K562 (cell line): ENCODE data around the gene DHPS. TPM values are rescaled to one million over a fixed set of nuclear protein-coding genes. Genes with fewer than 3 reads are reported as not detected.

Source experiments
- ATF4 ChIP-seq: fragments of 450-650 bp; formaldehyde crosslinking; IDR thresholded peaks from 2 replicates; pipeline ENCODE4 v1.4.0; 2022; ENCODE audit warnings: mild to moderate bottlenecking, moderate library complexity
- BHLHE40 ChIP-seq: IDR thresholded peaks from 2 replicates; pipeline ENCODE4 v1.6.1; 2011; ENCODE audit warnings: low read length, improper control_type of control experiment
- BRD4 ChIP-seq: fragments of 200-600 bp; sonication (generic); IDR thresholded peaks from 2 replicates; pipeline ENCODE4 v1.6.1; 2017; ENCODE audit warnings: inconsistent platforms
- CTCFL ChIP-seq: IDR thresholded peaks from 2 replicates; pipeline ENCODE4 v1.6.1; 2011; ENCODE audit warnings: borderline replicate concordance, low read depth, mild to moderate bottlenecking, moderate library complexity, low read length; ENCODE audit not compliant: insufficient read depth, poor library complexity, severe bottlenecking
- IRF1 ChIP-seq: sonication (generic); formaldehyde crosslinking; IDR thresholded peaks from 2 replicates; pipeline ENCODE4 v1.8.0; 2022; ENCODE audit warnings: missing genetic modification reagents, mild to moderate bottlenecking, borderline replicate concordance
- KHSRP ChIP-seq: fragments of 450-650 bp; IDR thresholded peaks from 2 replicates; pipeline ENCODE4 v1.6.1; 2017
- MBD2 ChIP-seq: sonication (generic); IDR thresholded peaks from 2 replicates; pipeline ENCODE4 v1.6.1; 2016; ENCODE audit warnings: low read depth, borderline replicate concordance
- PBX2 ChIP-seq, 2 experiments: IDR thresholded peaks in 1 of 2; conservative IDR thresholded peaks in 1 of 2; 2 replicates each; pipeline ENCODE4 v1.6.1; 2016; ENCODE audit warnings: low read depth in 2 of 2, mild to moderate bottlenecking in 1 of 2, missing compliant biosample characterization in 1 of 2, missing genetic modification characterization in 1 of 2, moderate library complexity in 1 of 2
- PHF8 ChIP-seq: fragments of 200-600 bp; sonication (generic); IDR thresholded peaks from 2 replicates; pipeline ENCODE4 v1.6.1; 2012; ENCODE audit warnings: mixed run types, mild to moderate bottlenecking, inconsistent platforms, low read length, moderate library complexity, borderline replicate concordance
- PRMT5 ChIP-seq: sonication (generic); formaldehyde crosslinking; IDR thresholded peaks from 2 replicates; pipeline ENCODE4 v1.5.0; 2020; ENCODE audit warnings: missing genetic modification reagents
- PTBP1 ChIP-seq: fragments of 200-400 bp; formaldehyde crosslinking; IDR thresholded peaks from 2 replicates; pipeline ENCODE4 v1.6.1; 2017; ENCODE audit warnings: low read depth, low read length
- RBM25 ChIP-seq: fragments of 200-400 bp; formaldehyde crosslinking; IDR thresholded peaks from 2 replicates; pipeline ENCODE4 v1.6.1; 2018; ENCODE audit warnings: low read length, low read depth, moderate library complexity; ENCODE audit not compliant: severe bottlenecking
- SAFB ChIP-seq: fragments of 200-400 bp; formaldehyde crosslinking; IDR thresholded peaks from 2 replicates; pipeline ENCODE4 v1.6.1; 2017; ENCODE audit warnings: low read depth, low read length, borderline replicate concordance
- ZBTB49 ChIP-seq: sonication (generic); formaldehyde crosslinking; IDR thresholded peaks from 2 replicates; pipeline ENCODE4 v1.8.0; 2022; ENCODE audit warnings: missing genetic modification reagents, mild to moderate bottlenecking, borderline replicate concordance
- ZFPM2 ChIP-seq: fragments of 250-450 bp; sonication (Bioruptor Pico); IDR thresholded peaks from 2 replicates; pipeline ENCODE4 v1.5.1; 2022; ENCODE audit warnings: mild to moderate bottlenecking
- ZNF785 ChIP-seq: fragments of 250-450 bp; sonication (Bioruptor Pico); IDR thresholded peaks from 2 replicates; pipeline ENCODE4 v1.4.0; 2020; ENCODE audit warnings: mild to moderate bottlenecking
- polyA plus RNA-seq, 8 experiments: library from polyadenylated mRNA; depleted of rRNA in 4 of 8; stranded (reverse) in 5 of 8; unstranded in 3 of 8; fragments of >200 nt; fragmentation: Nextera tagmentation in 2 of 8; fragmentation: Illumina TruSeq in 1 of 8; extraction: Ambion mirVana in 2 of 8; extraction: Trizol in 1 of 8; gene quantifications; 2 replicates each; pipeline versions ENCODE4 v1.2.1 to v1.2.3, GENCODE V29; 2011 to 2014; ENCODE audit warnings: inconsistent platforms in 1 of 8, missing spikeins in 1 of 8
- total RNA-seq, 7 experiments: library from RNA; depleted of rRNA in 6 of 7; stranded (reverse); fragments of >200 nt in 6 of 7; fragmentation: Illumina TruSeq in 2 of 7; extraction: Trizol in 2 of 7; gene quantifications; 2 replicates each; pipeline versions ENCODE4 v1.2.1 to v1.2.3, GENCODE V29; 2011 to 2021; ENCODE audit warnings: low replicate concordance in 1 of 7

The DHPS gene
- total and polyA plus RNA-seq, 9 of the 15 experiments (the other 6 are each of a cell fraction or from before 2014, with no cell fraction given), result 47.1 to 110 (median 79.9) TPM

GRCh38 chr19:12696366-12697335 lies 15.0 kb upstream of the DHPS start, which contains the start of gene FBXW9 (continued):
- TF ChIP-seq IRF1 (CRISPR knock-in tag), result no peak
- no peak for TF ChIP-seq ATF4 (CRISPR knock-in tag)
- TF ChIP-seq BHLHE40, result 0 out of 2 replicates have a peak, but pooled peaks have one; percentile 24
- peak; percentile 50; the same call in 1 of the 2 replicates for TF ChIP-seq KHSRP
- no peak for TF ChIP-seq PBX2 (CRISPR knock-in tag; IDR thresholded peaks at IDR 0.05; ENCODE audit: low read depth)
- no peak for TF ChIP-seq PBX2 (tag; conservative IDR thresholded peaks at IDR 0.05; ENCODE audit: low read depth)
- no peak for TF ChIP-seq ZFPM2 (CRISPR knock-in tag)
- TF ChIP-seq RBM25, result no peak
- TF ChIP-seq CTCFL, result no peak
- peak; percentile 73 for TF ChIP-seq PHF8
- peak; percentile 63; the same call in 1 of the 2 replicates for TF ChIP-seq MBD2
- TF ChIP-seq PRMT5 (CRISPR knock-in tag), result no peak
- TF ChIP-seq ZBTB49 (CRISPR knock-in tag), result no peak
- no peak for TF ChIP-seq SAFB
- 0 out of 2 replicates have a peak, but pooled peaks have one; percentile 21 for TF ChIP-seq PTBP1
- no peak for TF ChIP-seq BRD4
- TF ChIP-seq ZNF785, result no peak
